Mesenteric fat pad (tissue), 1 donor: Measurements from ENCODE around the gene PIK3IP1. TPM values are rescaled to one million over a fixed set of nuclear protein-coding genes. Genes with fewer than 3 reads are reported as not detected.

Source experiments
- DNase-seq: peaks from one replicate; pipeline ENCODE4 v3.0.0-alpha.2; 2020; ENCODE audit warnings: low spot score
- total RNA-seq: library from RNA; stranded (reverse); fragmentation: NEBNext Ultra II Directional; extraction: Animal tissue kit (Norgen Biotek cat#: 25700); gene quantifications from one replicate; pipeline ENCODE4 v1.2.1, GENCODE V29; 2021
- donor health status: DM: yes; HTN: yes; CAD: no.

PIK3IP1 gene
- total RNA-seq, 1 donor from 2014 or later = 19.8 TPM

DNA sequence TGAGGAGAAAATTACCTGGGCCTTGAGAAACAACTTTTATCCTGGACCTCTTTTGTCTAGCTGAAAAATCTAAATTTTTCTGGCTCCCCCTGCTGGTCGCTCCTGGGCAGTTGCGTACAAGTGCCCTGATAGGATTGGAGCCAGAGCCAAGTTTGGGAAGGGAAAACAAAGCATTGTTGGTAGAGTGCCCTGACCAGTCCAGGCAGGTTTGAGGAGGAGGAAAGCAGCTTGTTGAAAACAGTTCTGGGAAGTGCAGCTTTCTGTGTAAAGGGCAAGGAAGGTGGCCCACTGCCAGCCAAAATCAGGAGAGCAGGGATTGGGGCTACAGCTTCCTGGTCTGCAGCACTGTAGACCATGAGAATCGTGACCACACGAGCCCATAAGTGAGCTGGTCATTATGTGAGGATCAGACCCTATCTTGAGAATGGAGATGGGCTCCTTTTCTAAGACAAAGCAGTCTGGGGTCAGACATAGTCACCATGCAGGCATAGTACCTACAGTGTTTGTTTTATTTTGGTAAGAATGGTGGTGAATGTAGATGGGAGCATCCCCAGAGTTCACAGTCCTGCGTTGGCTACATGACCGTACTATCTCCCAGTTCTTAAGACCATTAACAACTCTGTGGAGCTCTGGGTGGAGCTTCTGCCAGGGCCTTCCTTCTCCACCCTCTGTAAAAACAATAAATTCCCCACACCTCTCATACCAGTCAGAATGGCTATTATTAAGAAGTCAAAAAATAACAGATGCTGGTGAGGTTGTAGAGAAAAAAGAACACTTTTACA lies 21.3 kb upstream of the PIK3IP1 start:
- no peak for DNase-seq

DNA sequence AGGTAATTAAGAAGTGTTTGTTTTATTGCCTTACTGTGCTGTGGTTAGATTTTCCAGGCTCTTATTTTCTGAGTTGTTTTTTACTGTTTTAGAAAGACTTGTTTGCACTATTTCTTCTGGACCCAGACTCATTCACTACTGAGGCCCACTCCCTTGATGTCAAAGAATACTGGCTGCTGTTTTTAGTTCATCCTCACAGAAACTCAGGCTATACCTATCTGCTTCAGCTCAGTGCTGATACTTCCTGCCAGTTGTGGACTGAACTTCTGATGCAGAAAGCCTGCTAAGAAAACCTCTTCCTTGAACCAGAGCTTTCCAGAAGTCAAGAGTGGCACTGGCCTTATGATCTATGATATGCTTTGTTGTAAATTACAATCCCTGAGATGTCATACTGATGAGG lies 15.9 kb upstream of the PIK3IP1 start:
- DNase-seq = no peak

DNA sequence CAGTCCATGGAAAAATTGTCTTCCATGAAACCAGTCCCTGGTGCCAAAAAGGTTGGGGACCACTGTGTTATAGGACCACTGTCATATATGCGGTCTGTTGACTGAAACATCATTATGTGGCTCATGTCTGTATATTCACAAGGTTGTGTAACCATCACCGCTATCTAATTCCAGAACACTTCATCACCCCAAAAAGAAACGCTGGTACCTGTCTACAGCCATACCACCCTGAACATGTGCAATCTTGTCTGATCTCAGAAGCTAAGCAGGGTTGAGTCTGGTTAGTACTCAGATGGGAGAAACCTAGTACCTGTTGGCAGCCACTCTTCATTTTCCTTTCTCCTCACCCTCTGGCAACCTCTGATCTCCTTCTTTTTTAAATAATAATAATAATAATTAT lies 12.9 kb upstream of the PIK3IP1 start:
- no peak for DNase-seq

DNA sequence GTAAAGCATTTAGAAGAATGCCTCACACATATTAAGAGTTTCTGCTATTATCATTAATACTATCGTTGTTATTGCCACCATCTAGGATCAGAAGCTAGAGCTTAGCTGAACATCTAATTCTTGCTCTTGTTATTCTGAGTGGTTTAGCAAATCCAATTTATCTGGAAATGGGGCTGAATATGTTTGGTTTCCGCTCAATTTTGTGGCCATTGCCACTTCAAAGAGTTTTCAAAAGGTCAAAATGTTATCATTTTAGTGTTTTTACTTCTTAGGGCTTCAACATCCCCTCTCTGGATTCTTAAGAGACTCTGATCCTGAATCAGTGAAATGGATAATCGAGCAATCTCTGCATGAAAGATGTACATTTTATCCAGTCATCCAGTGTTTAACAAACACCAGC lies 10.2 kb upstream of the PIK3IP1 start:
- DNase-seq = no peak

DNA sequence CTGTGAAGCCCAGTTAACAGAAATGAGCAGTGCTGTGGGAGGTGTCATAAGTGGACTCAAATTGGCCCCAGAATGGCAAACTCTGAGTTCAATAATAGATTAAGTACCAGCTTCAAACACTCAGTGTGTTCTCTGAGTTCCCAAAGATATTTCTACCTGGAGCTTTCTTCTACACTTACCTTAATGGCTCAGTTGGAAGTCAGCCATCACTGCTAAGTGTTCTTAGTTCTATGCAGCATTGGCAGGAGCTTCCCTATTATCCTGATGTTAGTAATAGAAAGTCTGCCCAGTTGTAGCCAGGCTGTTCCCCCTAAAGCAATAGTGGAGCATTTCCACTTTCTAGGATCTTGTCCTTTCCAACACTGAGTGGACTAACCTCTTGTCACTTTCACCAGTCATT lies 9.7 kb upstream of the PIK3IP1 start:
- DNase-seq = no peak

DNA sequence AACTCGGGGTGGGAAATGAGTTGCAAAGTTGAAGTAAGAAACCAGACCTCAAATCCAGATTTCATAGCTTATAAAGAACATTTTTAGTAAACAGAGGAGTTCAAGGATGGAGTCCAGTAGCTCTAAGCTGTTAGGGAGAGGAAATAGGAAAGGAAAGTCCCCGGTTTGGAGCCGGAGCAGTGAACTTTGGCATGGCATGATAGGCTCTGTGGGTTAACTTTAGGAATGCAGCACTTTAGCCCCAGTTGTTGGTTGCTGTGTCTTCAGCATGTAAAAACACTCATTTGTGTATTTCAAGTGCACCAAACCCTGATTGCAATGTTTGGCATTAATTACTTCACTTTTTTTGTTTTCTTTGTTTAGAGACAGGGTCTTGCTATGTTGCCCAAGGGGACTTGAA lies 8.6 kb upstream of the PIK3IP1 start:
- DNase-seq = peak; percentile 12

DNA sequence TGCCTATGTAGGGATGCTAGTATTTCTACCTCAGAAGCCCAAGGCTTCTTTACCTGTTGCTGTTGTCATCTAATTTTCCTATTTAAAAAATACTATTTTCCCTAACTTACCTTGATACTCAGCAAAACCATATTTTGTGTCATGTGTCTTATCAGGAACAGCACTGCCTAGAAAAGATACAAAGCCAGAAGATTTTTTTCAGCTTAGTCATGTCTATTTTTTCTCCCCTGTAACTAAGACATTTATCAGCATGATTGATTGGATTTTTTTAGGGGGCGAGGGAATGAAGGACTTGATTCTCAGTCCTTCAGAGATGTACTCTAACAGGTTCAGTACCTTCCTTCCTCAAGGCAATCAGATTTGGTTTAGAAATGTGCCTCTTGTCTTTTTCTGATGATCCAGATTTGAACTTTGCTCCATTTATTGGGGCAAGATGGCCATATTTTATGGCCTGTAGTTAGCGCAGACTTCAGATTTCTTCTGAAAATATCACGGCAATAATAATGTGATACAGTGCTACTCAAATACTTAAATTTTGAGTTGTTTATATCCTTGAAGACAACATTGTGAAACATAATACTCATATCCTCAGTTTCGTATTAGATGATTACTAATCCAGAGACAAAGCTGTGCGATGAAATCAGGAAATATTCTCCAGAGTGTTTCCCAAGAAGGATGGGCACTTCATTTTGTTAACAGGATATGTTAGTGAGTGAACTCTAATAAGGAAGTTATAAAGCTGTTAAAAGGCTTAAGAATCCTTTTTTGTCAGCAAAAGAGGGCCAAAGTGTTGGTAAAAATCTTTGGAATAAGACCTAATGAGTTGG lies 3.8 kb upstream of the PIK3IP1 start:
- DNase-seq = no peak

DNA sequence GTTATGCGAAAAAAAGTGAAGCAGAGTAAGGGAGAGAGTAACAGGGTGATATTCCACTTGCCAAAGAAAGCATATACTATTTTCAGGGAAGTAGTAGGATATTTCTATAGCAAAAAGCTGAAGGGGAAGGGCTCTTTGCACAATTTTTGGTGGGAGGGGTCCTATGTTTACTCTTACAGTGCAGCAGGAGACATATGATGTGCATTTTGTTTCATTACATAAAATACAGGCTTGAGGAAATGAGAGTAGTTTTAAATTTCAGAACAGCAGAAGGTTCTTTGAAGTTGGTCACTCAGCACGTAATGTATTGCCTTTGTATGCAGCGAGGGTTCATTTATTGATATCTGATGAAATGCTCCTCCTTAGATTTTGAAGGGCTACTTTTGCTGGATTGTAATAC lies 3.1 kb upstream of the PIK3IP1 start:
- DNase-seq = no peak

DNA sequence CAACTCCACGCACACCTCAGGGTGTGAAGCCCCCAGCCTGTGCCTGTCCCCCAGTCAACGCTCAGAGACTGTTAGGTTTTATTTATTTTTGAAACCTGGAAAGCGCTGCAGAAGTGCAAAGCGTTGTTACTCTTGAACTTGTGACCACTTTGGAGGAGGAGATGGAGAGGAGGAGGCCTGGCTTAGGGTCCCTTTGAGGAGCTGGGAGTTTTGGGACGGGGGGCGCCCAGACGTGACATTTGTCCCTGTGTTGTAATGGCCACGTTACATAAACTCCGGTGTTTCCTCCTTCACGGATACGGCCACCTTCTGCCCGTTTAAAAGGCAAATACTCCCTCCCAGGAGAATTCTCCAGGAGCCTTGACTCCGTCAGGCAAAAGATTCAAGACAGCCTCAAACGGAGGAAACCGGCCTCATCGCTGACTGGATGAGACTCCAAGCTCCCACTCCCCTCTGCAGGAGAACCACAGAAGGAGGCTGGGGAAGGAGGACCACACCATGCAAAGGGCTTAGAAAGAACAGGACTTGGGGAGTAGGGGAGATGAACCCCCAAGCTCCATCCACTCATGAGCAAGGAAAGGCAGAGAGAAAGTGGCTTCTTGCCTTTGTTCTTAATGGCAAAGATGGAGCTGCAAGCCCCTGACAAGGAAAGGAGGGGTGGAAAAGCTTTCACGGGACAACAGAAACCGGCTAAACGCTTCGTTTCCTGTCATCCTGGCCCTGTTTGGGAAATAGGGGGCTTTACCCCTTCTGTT lies 630 bp downstream of the PIK3IP1 start:
- DNase-seq = peak; percentile 84

DNA sequence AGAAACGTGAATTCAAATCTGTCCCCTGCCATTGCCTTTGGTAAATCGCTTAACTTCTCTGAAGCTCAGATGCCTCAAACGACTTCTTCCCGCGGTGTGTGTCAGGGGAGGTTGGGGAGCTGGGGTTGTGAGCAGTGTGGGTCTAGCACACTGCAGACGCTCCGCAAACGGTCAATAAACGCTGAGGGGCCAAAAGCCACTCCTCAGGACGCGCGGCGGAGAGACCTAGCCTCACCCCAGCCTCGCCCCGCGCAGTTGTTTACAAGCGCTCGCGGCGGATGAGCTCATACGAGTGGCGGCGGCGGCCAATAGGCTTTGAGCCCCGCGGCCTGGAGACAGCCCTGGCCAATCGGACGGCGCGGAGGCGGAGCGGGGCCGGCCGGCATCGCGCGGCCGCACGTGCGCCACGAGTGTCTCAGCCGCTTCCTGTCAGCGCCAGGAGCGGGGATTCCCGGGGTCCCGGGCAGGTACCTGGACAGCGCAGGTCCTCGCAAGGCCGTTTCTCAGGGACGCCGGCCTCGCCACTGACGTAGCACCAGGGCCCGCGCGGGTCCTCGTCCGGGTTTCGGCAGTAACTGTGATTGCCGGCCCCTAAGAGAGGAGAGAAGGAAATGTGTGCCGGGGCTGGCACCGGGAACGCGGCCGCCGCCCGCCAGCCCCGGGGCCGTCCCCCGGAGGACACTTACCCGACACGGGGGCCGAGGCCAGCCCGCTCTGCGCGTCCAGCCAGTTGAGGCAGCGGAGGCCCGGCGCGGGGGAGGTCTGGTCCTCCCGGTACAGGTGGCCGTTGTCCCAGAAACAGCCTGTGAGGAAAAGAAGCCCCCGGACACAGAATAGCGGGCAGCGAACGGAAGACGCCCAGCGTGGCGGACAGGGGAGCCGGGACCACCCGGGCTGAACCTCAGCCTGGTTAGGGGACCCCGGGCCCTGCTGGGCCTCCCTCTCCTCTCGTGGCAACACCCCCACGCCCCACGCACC lies 1.5 kb downstream of the PIK3IP1 start:
- peak; percentile 99 for DNase-seq

DNA sequence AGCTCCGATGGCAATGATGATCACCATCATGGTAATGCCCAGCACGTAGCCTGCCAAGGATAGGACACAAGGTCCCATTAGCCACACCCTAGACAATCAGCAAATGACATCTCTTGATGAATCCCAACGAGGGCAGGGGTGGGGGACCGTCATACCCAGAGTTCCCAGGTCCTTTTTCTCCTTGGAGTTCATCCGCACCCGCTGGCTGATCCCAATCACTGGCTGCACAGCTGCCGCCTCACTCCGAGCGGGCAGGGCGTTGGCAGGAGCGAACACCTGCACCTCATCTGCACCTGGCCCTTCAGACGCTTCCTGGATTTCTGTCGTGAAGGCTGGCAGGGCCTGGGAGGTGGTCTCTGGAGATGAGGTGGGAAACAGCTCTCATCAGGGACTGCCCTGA lies 2.9 kb downstream of the PIK3IP1 start:
- DNase-seq = peak; percentile 79

DNA sequence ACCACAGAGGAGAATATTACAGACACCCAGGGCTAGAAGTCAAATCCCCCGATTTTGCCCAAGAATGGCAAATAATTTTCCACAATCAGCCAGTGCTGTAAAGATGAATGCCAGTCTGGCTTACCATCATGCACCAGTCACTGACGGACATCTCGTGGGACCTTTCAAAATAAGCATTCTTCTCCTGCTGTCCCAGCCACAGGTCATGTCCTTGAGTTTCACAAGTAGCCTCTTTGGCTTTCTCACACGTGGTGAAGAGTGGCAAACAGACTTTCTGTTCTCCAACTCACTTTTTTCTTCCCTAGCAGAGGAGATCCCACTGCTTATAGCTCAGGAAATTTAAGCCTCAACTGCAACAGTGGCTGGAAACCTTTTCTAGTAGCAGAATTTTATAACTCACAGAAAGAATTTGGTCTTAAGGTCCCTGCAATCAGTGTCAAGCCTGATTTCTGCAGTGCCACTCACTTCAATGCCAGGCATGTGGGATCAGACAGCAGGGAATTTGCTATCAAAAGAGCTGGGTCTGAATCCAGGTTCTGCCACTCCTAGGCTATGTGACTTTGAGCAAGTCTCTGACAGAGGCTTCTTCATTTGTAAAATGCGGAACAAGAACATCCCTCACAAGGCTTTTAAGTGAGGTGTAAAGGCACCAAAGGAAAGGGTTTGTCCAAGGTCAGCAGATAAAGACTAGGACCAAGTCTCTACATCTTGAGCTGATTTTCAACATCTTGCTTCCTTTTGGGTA lies 3.6 kb downstream of the PIK3IP1 start:
- DNase-seq = no peak

DNA sequence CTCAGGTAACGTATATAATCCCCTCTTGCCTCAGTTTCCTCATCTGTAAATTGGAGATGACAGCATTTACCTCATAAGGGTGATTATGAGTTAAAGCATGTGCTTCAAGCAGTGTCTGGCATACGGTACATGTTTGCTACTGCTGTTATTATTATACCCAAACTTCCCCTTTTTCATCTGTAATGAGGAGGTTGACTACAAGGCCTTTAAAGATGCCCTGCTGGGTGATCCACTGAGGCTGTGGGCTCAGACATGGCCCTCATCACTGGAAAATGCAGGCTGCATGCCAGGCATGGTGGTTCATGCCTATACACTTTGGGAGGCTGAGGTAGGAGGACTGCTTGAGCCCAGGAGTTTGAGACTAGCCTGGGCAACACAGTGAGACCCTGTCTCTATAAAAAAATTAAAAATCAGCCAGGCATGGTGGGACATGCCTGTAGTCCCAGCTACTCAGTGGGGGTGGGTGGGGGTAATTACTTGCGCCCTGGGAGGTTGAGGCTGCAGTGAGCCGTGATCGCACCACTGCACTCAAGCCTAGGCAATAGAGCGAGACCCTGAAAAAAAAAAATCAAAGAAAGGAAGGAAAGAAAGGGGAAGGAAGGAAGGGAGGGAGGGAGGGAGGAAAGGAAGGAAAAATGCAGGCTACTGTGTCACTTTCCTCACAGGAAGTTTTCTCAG lies 4.3 kb downstream of the PIK3IP1 start:
- peak; percentile 12 for DNase-seq

DNA sequence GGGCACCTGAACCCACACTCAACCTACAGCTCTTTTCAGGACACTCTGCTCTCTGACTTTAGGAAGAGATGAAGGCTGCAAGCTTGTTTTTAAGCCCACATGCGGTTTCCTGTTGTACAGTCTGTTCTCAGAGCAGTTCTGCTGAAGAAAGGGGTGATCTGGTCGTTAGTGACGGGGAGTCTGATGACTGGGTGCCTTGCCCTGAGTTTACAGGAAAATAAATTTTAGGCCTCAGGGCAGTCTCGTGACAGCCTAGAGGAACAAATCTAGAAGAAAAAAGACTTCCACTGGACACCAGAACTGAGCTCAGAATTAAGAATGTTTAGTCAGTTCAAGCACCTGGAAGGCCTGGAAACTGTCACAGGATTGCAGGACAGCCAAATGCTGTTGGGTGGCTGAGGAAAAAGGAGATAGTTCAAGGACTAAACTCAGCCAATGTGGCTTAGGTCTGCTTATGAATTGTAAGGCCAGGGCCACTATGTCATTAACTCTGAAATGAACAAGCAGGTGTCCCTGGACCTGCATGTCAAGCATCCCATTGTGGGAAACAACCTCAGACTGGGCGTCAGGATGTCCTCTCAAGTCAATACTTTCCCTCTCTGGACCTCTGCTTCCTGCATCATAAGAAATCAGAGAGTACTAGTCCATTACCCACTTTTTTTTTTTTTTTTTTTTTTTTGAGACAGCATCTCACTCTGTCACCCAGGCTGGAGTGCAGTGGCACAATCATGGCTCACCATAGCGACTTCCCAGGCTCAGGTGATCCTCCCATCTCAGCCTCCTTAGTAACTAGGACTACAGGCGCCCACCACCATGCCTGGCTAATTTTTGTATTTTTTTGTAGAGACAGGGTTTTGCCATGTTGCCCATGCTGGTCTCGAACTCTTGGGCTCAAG lies 5.7 kb downstream of the PIK3IP1 start:
- DNase-seq = peak; percentile 14

DNA sequence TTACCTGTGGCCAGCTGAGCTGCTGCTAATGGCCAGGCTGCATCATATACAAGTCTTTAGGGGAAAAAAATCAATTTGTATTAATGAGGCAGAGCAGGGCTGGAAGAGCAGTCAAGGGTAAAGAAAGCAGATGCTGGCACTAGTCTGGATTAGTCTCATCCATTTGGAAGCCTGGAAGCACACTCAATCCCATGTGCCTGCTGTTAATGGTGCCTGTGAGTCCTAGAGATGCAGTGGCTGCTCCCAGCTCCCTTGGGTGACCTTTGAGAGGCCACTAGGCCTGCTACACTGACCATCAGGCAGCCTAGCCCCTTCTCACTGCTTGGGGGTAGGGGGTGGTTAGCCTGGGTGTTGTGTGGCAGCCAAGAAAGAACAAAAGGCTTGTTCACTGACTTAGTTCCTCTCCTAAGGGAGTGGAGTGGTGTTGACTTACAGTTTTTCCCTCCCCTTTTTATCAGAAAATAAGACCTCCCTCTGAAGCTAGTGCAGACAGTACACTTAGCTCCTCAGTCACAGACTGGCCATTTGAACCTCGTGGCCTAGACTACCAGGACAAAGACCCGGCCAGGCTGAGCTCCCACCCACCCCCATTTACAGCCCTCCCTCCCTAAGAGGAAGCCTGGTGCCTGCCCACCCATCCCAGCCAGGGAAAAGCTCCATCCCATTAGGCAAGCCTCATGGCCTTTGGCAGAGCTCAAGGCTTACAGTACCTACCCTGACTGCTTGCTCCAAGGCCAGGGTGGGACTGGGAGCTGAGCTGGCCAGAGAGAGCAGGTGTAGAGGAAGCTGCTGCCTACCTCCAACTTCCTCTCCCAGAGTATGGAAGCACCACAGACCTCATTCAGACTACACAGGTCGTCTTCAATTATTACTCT lies 7.8 kb downstream of the PIK3IP1 start:
- peak; percentile 74 for DNase-seq

DNA sequence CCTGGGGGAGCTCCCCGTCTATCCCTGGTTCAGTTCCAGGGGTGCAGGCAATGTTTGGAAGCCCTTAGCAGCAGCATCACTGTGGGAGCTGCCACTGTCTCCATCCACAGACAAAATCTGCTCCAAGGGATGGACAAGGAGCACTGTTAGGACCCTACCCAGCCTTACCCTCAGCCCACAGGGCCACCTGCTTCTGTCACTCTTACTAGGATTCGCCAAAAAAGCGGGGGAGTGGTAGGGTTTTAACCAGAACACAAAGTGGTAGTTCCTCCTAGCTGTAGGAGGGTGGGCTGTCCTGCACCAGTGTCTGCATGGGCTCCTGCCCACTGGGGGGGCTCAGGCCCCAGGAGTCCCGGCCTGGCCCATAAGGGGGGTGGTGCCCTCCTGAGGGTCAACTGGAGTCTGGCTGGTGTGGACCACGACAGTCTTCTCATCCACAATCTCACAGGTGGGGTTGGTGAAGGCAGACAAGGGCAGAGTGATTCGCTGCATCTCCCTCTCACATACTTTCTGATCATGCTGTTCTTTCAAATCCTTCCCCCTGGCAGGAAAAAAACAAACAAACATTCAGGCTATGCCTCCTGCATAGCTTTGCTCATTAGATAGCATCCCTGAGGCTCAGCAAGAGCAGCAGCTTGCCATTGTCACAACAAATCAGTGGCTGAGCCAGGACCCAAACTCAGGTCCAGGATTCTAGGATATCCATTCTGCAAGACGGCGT lies 9.4 kb downstream of the PIK3IP1 start:
- peak; percentile 39 for DNase-seq

DNA sequence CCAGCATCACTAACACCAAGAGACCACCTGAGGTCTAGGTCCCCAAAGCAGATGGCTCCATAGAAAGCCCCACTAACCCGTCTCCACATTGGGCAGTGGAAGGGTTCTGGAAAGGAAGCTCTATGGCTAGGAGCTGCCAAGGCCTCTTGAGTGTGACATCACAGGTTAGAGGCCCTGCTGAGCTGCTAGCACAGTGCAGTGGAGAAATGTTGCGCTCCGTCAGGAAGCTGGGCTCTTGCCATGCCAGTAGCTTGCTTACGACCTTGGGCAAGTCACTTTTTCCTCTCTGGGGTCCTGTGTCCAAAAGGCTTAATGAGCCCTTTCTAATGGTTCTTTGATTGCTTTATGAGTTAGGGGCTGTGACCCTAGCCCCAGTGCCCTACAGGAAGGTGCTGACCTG lies 10.6 kb downstream of the PIK3IP1 start:
- DNase-seq = peak; percentile 41
